NCI-H1436 (cell line): ENCODE data around the gene PARP1.

ENCODE experiments used
- DNase-seq: peaks from one replicate; lab custom pipeline; 2025; lab: John Stamatoyannopoulos, UW

Gene PARP1

GRCh38 chr1:226373376-226373775, 34.5 kb downstream of the PARP1 start:
- no peak for DNase-seq

GRCh38 chr1:226372885-226373284, 35.0 kb downstream of the PARP1 start:
- DNase-seq = no peak

GRCh38 chr1:226371866-226372490, 35.9 kb downstream of the PARP1 start:
- DNase-seq = no peak

- DNase-seq = peak; percentile 55
Observed at GRCh38 chr1:226371027-226371694, 36.7 kb downstream of the PARP1 start.

GRCh38 chr1:226370144-226370923, 37.6 kb downstream of the PARP1 start:
- DNase-seq = no peak

- DNase-seq = no peak
Observed at GRCh38 chr1:226369110-226369509, 38.8 kb downstream of the PARP1 start.

- no peak for DNase-seq
Observed at GRCh38 chr1:226366290-226366689, 41.6 kb downstream of the PARP1 start.

- DNase-seq = no peak
Observed at GRCh38 chr1:226365831-226366231, 42.1 kb downstream of the PARP1 start.

- no peak for DNase-seq
Observed at GRCh38 chr1:226364901-226365565, 42.9 kb downstream of the PARP1 start.

GRCh38 chr1:226364514-226364899, 43.4 kb downstream of the PARP1 start:
- DNase-seq = no peak

- DNase-seq = no peak
Observed at GRCh38 chr1:226363801-226364513, 43.9 kb downstream of the PARP1 start.

GRCh38 chr1:226362891-226363447, 44.9 kb downstream of the PARP1 start:
- no peak for DNase-seq

GRCh38 chr1:226362361-226362760, 45.5 kb downstream of the PARP1 start:
- DNase-seq = no peak

- DNase-seq = no peak
Observed at GRCh38 chr1:226360106-226360746, 47.7 kb downstream of the PARP1 start.

- no peak for DNase-seq
Observed at GRCh38 chr1:226357416-226357815, 50.5 kb downstream of the PARP1 start.

GRCh38 chr1:226355669-226356551, 52.0 kb downstream of the PARP1 start:
- DNase-seq = peak; percentile 22

- DNase-seq = no peak
Observed at GRCh38 chr1:226355016-226355415, 52.9 kb downstream of the PARP1 start.

- DNase-seq = no peak
Observed at GRCh38 chr1:226353698-226354525, 54.0 kb downstream of the PARP1 start.

- DNase-seq = no peak
Observed at GRCh38 chr1:226351709-226352108, 56.2 kb downstream of the PARP1 start.
